ENCODE data around the gene CYFIP2. TPM values are rescaled to one million over a fixed set of nuclear protein-coding genes. Genes with fewer than 3 reads are reported as not detected.

Gene CYFIP2
- total RNA-seq, 2 experiments from 2014 or later = 271 to 287 TPM

GRCh38 chr5:157388111-157388710 is 122.3 kb downstream of the CYFIP2 start:
- POLR2A ChIA-PET = interaction anchor here (0.6 kb wide), 1 partner anchor 163 kb away, joined by 3 read pairs; no protein-coding TSS in a partner anchor
- peak overlapping the region; percentile 56 for H3K27ac Mint-ChIP-seq

GRCh38 chr5:157389103-157389502 is 123.2 kb downstream of the CYFIP2 start:
- POLR2A ChIA-PET = no interaction called here
- DNase-seq (no peak), ATAC-seq (ENCODE audit: poor library complexity) (no peak)
- Histone ChIP-seq H3K36me3 (ENCODE audit: insufficient read depth, low read length) (peaks cover 92% of the 10 kb centered on the region), H3K27ac (ENCODE audit: low read depth in 1 of 2, low read length in 2 of 2) (no peak overlapping the region), H3K9me3 (ENCODE audit: control insufficient read depth in 1 of 2, insufficient read depth in 1 of 2, low read length in 2 of 2) (no peaks in the 10 kb centered on the region), H3K4me1 (ENCODE audit: insufficient read depth, low read length) (peaks cover 20% of the 10 kb centered on the region), H3K4me3 (ENCODE audit: low read length) (no peak overlapping the region), H3K27me3 (ENCODE audit: control insufficient read depth in 1 of 2, insufficient read depth in 2 of 2, low read length in 2 of 2) (no peaks in the 10 kb centered on the region)
- H3K27me3 Mint-ChIP-seq = no peaks in the 10 kb centered on the region
- no peak overlapping the region for H3K27ac Mint-ChIP-seq
- intact Hi-C loops (cut with DNase I, micrococcal nuclease) = no loop called here
- no peak for TF ChIP-seq CTCF (IDR thresholded peaks at IDR 0.05)
- CTCF ChIA-PET = no interaction called here
- peaks cover 15% of the 10 kb centered on the region for H3K4me1 Mint-ChIP-seq (ENCODE audit: low read depth)
- peaks cover 96% of the 10 kb centered on the region for H3K36me3 Mint-ChIP-seq (ENCODE audit: low read depth)
- H3K4me3 Mint-ChIP-seq = no peak overlapping the region
- no peaks in the 10 kb centered on the region for H3K9me3 Mint-ChIP-seq

More at GRCh38 chr5:157388111-157388710, 122.3 kb downstream of the CYFIP2 start:
- Histone ChIP-seq H3K9me3 (ENCODE audit: control insufficient read depth in 1 of 2, insufficient read depth in 1 of 2, low read length in 2 of 2) (no peaks in the 10 kb centered on the region), H3K27ac (ENCODE audit: low read depth in 1 of 2, low read length in 2 of 2) (no peak overlapping the region), H3K4me1 (ENCODE audit: insufficient read depth, low read length) (peaks cover 20% of the 10 kb centered on the region), H3K36me3 (ENCODE audit: insufficient read depth, low read length) (peaks cover 96% of the 10 kb centered on the region), H3K27me3 (ENCODE audit: control insufficient read depth in 1 of 2, insufficient read depth in 2 of 2, low read length in 2 of 2) (no peaks in the 10 kb centered on the region), H3K4me3 (ENCODE audit: low read length) (no peak overlapping the region)
- no peaks in the 10 kb centered on the region for H3K27me3 Mint-ChIP-seq
- TF ChIP-seq CTCF (IDR thresholded peaks at IDR 0.05) = no peak
- CTCF ChIA-PET = no interaction called here
- no peak overlapping the region for H3K4me3 Mint-ChIP-seq
- peaks cover 11% of the 10 kb centered on the region for H3K4me1 Mint-ChIP-seq (ENCODE audit: low read depth)
- intact Hi-C loops (cut with DNase I, micrococcal nuclease) = no loop called here
- H3K9me3 Mint-ChIP-seq = no peaks in the 10 kb centered on the region
- H3K36me3 Mint-ChIP-seq (ENCODE audit: low read depth) = peaks cover 96% of the 10 kb centered on the region
- DNase-seq = no peak
- ATAC-seq (ENCODE audit: poor library complexity) = no peak

- peak in 3 of 14 experiments; percentile 34 to 59 (median 46) for DNase-seq
- no peaks in the 10 kb centered on the region for H3K27me3 ChIP-seq (ENCODE audit: control insufficient read depth in 1 of 2, insufficient read depth in 2 of 2, low read length in 2 of 2)
- no peak for TF ChIP-seq CTCF (IDR thresholded peaks at IDR 0.05)
- CTCF ChIA-PET = interaction anchor here (0.6 to 1.0 kb wide), 2 partner anchors 10 to 353 kb away, joined by 3 read pairs; partner anchors contain the start of gene LSM11
- H3K9me3 Mint-ChIP-seq = no peaks in the 10 kb centered on the region
- POLR2A ChIA-PET = interaction anchor here (1.0 kb wide), 1 partner anchor 42 kb away, joined by 3 read pairs; no protein-coding TSS in a partner anchor
- H3K4me3 Mint-ChIP-seq = no peak overlapping the region
- H3K27ac Mint-ChIP-seq = peak overlapping the region; percentile 85
- H3K4me3 ChIP-seq (ENCODE audit: low read length) = no peak overlapping the region
- peaks cover 20% of the 10 kb centered on the region for H3K4me1 ChIP-seq (ENCODE audit: insufficient read depth, low read length)
- intact Hi-C loops (cut with DNase I, micrococcal nuclease) = no loop called here
- peaks cover 15% of the 10 kb centered on the region for H3K4me1 Mint-ChIP-seq (ENCODE audit: low read depth)
- H3K36me3 Mint-ChIP-seq (ENCODE audit: low read depth) = peaks cover 90% of the 10 kb centered on the region
- ATAC-seq (ENCODE audit: poor library complexity) = peak; percentile 68
- H3K27me3 Mint-ChIP-seq = no peaks in the 10 kb centered on the region
- no peaks in the 10 kb centered on the region for H3K9me3 ChIP-seq (ENCODE audit: control insufficient read depth in 1 of 2, insufficient read depth in 1 of 2, low read length in 2 of 2)
- H3K36me3 ChIP-seq (ENCODE audit: insufficient read depth, low read length) = peaks cover 82% of the 10 kb centered on the region
- no peak overlapping the region for H3K27ac ChIP-seq (ENCODE audit: low read depth in 1 of 2, low read length in 2 of 2)
Observed at GRCh38 chr5:157390133-157390532, 124.2 kb downstream of the CYFIP2 start.

Measured in CD4-positive, alpha-beta T cell (primary cell).